T-helper 2 cell treated with Interferon-gamma antibody and Interleukin-4, amounts not matched to agents 100 ng/mL and 5 ng/mL, for 36 hours (primary cell): Measurements from ENCODE around the gene IMMT. TPM values are rescaled to one million over a fixed set of nuclear protein-coding genes. Genes with fewer than 3 reads are reported as not detected.
"Not testable (repeated sequence)": the region's sequence is repeated elsewhere in the genome, so short reads cannot be mapped to it uniquely, and the experiment has no call there.

Source experiments
- intact Hi-C: fragments of 100-400 bp; cut with micrococcal nuclease; formaldehyde crosslinking; loops from one replicate; pipeline ENCODE4 v1.15.1; 2023
- total RNA-seq: library from RNA; stranded (reverse); gene quantifications from 2 replicates; pipeline ENCODE4 v1.2.3, GENCODE V29; 2022

Gene IMMT
- 168 and 169 TPM in 2 replicates for total RNA-seq

- intact Hi-C loops: loop anchor here (1.0 to 10.0 kb wide), 8 partner anchors 10 to 578 kb away; partner anchors contain the start of genes CHMP3, POLR1A, RNF103 and USP39
Measured at GRCh38 chr2:86195055-86195807, at the start of gene IMMT. TSS of gene IMMT (minus strand) at chr2:86195462. CDS start at chr2:86195382, 80 bp downstream.

- intact Hi-C loops: not testable (repeated sequence)
Measured at GRCh38 chr2:86244781-86245180, 49.5 kb upstream of the IMMT start.

GRCh38 chr2:86243950-86244733 lies 48.9 kb upstream of the IMMT start:
- intact Hi-C loops: no loop called here

GRCh38 chr2:86243272-86243671 lies 48.0 kb upstream of the IMMT start:
- intact Hi-C loops: no loop called here

- intact Hi-C loops: no loop called here
Measured at GRCh38 chr2:86241611-86242010, 46.3 kb upstream of the IMMT start.

- intact Hi-C loops: no loop called here
Measured at GRCh38 chr2:86240251-86240650, 45.0 kb upstream of the IMMT start.

GRCh38 chr2:86239745-86240144 lies 44.5 kb upstream of the IMMT start:
- intact Hi-C loops: no loop called here

GRCh38 chr2:86239326-86239725 lies 44.1 kb upstream of the IMMT start:
- intact Hi-C loops: no loop called here

GRCh38 chr2:86238354-86238753 lies 43.1 kb upstream of the IMMT start:
- intact Hi-C loops: no loop called here

- intact Hi-C loops: no loop called here
Measured at GRCh38 chr2:86237172-86237571, 41.9 kb upstream of the IMMT start.

GRCh38 chr2:86235196-86235980 lies 40.1 kb upstream of the IMMT start:
- intact Hi-C loops: no loop called here

- intact Hi-C loops: no loop called here
Measured at GRCh38 chr2:86234563-86235131, 39.4 kb upstream of the IMMT start.

- intact Hi-C loops: no loop called here
Measured at GRCh38 chr2:86233436-86233835, 38.2 kb upstream of the IMMT start.

GRCh38 chr2:86232910-86233309 lies 37.6 kb upstream of the IMMT start:
- intact Hi-C loops: no loop called here

- intact Hi-C loops: no loop called here
Measured at GRCh38 chr2:86232373-86232784, 37.1 kb upstream of the IMMT start.

GRCh38 chr2:86231680-86232372 lies 36.6 kb upstream of the IMMT start:
- intact Hi-C loops: no loop called here

GRCh38 chr2:86230961-86231360 lies 35.7 kb upstream of the IMMT start:
- intact Hi-C loops: no loop called here

- intact Hi-C loops: loop anchor here (10.0 kb wide), 2 partner anchors 66 to 216 kb away; partner anchors contain the start of gene KDM3A
Measured at GRCh38 chr2:86229221-86229620, 34.0 kb upstream of the IMMT start.

- intact Hi-C loops: loop anchor here (10.0 kb wide), 2 partner anchors 66 to 216 kb away; partner anchors contain the start of gene KDM3A
Measured at GRCh38 chr2:86228574-86228973, 33.3 kb upstream of the IMMT start.

- intact Hi-C loops: loop anchor here (10.0 kb wide), 2 partner anchors 67 to 217 kb away; partner anchors contain the start of gene KDM3A
Measured at GRCh38 chr2:86227685-86228084, 32.4 kb upstream of the IMMT start.
